Measurements from ENCODE around the gene S100A3.

DNA sequence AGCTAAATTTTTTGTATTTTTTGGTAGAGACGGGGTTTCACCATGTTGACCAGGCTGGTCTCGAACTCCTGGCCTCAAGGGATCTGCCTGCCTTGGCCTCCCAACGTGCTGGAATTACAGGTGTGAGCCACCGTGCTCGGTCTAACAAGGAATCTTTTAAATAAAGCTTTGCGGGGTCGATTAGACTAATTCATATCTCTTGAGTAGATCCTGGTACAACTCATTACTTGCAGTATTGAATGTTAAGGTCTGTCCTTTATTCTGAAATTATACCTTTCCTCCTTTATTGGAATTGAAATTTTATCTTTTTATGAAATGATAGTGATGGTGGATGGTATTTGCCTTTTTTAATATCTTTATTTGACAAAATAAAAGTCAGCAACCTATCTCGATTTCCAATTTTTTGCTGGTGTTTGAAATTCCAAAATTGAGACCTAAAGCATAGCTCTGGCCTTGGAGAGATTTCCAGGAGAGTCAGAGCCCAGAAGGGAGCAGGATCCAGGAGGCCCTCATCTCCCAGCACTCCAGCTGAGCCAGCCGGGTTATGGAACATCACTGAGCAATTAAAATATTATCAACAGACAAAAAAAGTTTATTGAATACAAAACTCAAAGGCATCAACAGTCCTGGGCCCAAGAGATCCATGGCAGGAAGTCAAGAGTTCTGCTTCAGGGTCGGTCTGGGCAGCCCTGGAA is 11.9 kb upstream of the S100A3 start:
- no peak for TF ChIP-seq EP300 (IDR thresholded peaks at IDR 0.05)
- TF ChIP-seq, protein P1, sequence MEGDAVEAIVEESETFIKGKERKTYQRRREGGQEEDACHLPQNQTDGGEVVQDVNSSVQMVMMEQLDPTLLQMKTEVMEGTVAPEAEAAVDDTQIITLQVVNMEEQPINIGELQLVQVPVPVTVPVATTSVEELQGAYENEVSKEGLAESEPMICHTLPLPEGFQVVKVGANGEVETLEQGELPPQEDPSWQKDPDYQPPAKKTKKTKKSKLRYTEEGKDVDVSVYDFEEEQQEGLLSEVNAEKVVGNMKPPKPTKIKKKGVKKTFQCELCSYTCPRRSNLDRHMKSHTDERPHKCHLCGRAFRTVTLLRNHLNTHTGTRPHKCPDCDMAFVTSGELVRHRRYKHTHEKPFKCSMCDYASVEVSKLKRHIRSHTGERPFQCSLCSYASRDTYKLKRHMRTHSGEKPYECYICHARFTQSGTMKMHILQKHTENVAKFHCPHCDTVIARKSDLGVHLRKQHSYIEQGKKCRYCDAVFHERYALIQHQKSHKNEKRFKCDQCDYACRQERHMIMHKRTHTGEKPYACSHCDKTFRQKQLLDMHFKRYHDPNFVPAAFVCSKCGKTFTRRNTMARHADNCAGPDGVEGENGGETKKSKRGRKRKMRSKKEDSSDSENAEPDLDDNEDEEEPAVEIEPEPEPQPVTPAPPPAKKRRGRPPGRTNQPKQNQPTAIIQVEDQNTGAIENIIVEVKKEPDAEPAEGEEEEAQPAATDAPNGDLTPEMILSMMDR (IDR thresholded peaks at IDR 0.05): no peak

Data from gastroesophageal sphincter (tissue), 3 donors.